Stimulated activated naive CD8-positive, alpha-beta T cell treated with anti-CD3 and anti-CD28 coated beads, Interleukin-15, amount 100 ng/mL, for 72 hours (primary cell): ENCODE results near the gene CHDH.

Source experiments
- ATAC-seq: fragments of 150-1000 bp; cut with Tn5 transposase; 2 replicates; pipeline ENCODE4 v1.10.0; 2021; ENCODE audit warnings: mild to moderate bottlenecking, moderate library complexity
- DNase-seq, 2 donors: peaks; one replicate each; pipeline ENCODE4 v3.0.0; 2021 to 2022
- H3K27ac Mint-ChIP-seq, 2 donors: one replicate each; pipeline ENCODE4 v1.8.0; 2022; ENCODE audit warnings: mild to moderate bottlenecking in 2 of 2, mixed read lengths in 2 of 2, moderate library complexity in 2 of 2
- H3K27me3 Mint-ChIP-seq: one replicate; pipeline ENCODE4 v1.8.0; 2022; ENCODE audit warnings: mixed read lengths
- H3K4me1 Mint-ChIP-seq: one replicate; pipeline ENCODE4 v1.8.0; 2022; ENCODE audit warnings: mild to moderate bottlenecking, mixed read lengths
- H3K4me3 Mint-ChIP-seq, 2 donors: one replicate each; pipeline ENCODE4 v1.8.0; 2022; ENCODE audit warnings: mild to moderate bottlenecking in 2 of 2, mixed read lengths in 2 of 2, moderate library complexity in 1 of 2
- H3K9me3 Mint-ChIP-seq, 2 donors: one replicate each; pipeline ENCODE4 v1.8.0; 2022; ENCODE audit warnings: mixed read lengths in 2 of 2

CHDH gene

DNA sequence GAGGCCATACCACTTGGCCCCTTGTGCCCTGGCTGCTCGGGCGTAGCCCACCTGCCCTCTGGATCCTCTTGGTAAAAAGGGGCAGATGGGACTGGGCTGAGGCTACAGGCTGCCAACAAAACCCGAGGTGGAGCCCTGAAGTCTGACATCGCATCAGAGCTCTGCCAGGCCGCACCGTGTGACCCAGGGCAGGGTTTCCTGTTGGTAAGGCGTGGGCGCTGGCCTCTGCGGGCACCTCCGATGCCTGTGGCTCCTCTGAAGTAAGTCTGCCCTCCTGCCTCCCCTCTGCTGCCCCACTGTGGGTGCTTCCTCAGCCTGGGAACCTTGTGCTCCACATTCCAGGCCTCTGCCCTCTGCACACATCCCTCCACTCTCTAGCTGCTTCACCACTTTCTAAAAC lies 8.9 kb downstream of the CHDH start:
- ATAC-seq (no peak), DNase-seq (no peak)
- Mint-ChIP-seq H3K4me3 (no peak overlapping the region), H3K4me1 (no peaks in the 10 kb centered on the region), H3K9me3 (no peaks in the 10 kb centered on the region), H3K27ac (no peak overlapping the region), H3K27me3 (peaks cover 5% of the 10 kb centered on the region)

DNA sequence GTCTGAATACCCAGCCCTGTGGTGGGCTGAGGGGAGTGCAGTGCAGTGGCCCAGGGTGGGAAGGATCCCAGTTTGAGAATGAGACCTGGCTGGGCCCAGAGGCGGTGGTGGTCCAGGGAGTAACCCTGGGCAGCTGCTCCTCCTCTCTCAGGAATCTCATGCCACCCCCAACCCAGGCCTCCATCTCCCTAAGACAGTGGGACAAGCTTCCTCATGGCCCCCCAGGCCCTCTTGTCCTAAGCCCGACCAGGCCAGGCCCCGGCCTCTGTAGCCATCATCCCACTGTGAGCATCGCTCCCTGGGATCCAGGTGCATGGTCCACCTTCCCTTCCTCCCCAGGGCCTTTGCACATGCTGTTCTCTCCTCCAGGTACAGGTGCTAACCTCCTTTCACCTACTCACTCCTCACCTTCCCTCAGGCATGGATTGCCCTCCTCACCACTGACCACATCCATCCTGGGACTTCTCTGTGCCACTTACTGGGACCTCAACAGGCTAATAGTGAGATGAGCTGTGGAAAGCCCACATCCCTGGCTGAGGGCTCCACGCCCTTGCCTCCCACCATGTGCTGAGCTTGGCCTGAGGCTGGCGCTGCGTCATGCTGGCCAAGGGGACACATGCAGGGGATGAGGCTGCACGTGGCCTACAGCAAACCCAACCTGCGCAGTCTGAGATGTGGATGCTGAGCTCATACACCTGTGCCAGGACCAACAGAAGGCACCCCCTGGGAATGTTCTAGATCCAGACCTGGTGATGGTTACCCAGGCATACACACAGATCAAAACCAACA lies 9.9 kb downstream of the CHDH start:
- H3K4me3 Mint-ChIP-seq: no peak overlapping the region
- peak overlapping the region in 1 of 2 donors; percentile 48 for H3K27ac Mint-ChIP-seq
- peak; percentile 38 for ATAC-seq
- H3K27me3 Mint-ChIP-seq: peaks cover 5% of the 10 kb centered on the region
- H3K4me1 Mint-ChIP-seq: no peaks in the 10 kb centered on the region
- H3K9me3 Mint-ChIP-seq: no peaks in the 10 kb centered on the region
- no peak for DNase-seq

DNA sequence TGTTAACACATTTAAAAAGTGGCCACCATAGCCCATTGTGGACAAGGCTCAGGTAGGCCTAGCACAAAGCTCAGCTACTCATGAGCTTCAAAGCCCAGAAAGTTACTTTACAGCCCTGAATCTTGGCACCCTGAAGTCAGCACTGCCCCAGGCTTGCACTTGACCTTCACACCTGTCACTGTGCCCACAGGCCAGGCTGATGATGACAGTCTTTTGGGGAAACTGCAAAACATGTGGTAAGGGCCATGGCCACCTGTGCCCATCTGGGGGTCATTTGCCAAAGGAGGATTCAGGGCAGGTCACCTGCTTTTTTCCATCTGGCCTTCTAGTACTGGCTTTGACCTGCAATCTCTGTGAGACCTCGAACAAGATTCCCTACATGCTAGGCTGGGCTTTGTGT lies 11.0 kb downstream of the CHDH start:
- no peak overlapping the region for H3K27ac Mint-ChIP-seq
- no peak overlapping the region for H3K4me3 Mint-ChIP-seq
- DNase-seq (no peak), ATAC-seq (no peak)
- H3K9me3 Mint-ChIP-seq: no peaks in the 10 kb centered on the region
- peaks cover 5% of the 10 kb centered on the region for H3K27me3 Mint-ChIP-seq
- no peaks in the 10 kb centered on the region for H3K4me1 Mint-ChIP-seq

DNA sequence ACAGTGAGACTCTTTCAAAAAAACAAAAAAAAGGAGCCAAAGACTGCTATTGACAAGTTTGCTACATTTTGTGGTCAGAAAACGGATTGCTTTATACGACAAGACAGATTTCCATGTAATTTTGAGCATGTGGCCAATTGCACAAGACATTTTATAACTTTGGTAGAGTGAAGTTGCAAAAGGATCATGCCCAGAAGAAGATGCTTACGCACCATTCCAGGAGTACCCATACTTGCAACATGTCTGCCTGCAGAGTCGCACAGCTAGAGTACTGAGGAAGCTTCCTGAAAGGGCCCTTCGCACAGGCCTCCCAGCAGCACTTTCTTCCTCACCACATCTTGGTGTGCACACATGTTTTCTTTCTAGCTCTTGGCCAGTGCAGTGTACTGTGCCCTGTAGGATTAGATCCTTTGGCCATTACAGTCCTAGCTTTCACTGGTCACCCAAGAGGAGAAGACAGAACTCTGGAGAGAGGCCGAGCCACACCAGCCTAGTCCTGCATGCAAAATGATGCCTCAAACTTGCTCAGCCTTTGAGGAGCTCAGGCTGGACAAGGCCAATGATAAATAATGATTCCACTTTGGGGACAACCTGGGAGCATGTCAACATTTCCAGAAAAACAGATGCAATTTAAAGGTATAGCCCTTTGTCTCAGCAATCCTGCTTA lies 11.7 kb downstream of the CHDH start:
- Mint-ChIP-seq H3K27me3 (peaks cover 5% of the 10 kb centered on the region), H3K4me3 (no peak overlapping the region), H3K9me3 (no peaks in the 10 kb centered on the region), H3K27ac (no peak overlapping the region), H3K4me1 (no peaks in the 10 kb centered on the region)
- ATAC-seq: no peak
- no peak for DNase-seq

DNA sequence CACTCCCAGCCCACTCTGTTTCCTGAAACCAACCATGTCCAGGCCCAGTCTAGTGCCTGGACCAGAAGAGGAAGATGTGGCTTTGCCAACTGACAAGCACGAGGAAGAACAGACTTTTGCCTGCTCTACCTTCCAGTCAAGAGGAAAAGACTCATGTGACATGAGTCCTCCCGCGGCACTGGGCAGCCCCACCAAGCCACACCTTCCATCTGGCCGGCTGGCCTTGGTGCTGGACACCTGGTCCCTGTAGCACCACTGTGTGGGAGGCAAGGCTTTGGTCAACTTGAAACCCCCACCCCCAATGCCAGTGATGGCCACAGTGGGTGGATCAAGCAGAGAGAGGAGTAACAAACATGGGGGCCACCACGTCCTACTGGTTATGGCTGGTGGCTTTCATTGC lies 12.5 kb downstream of the CHDH start:
- no peak overlapping the region for H3K4me3 Mint-ChIP-seq
- DNase-seq (no peak), ATAC-seq (no peak)
- no peak overlapping the region for H3K27ac Mint-ChIP-seq
- H3K27me3 Mint-ChIP-seq: peaks cover 5% of the 10 kb centered on the region
- H3K4me1 Mint-ChIP-seq: no peaks in the 10 kb centered on the region
- H3K9me3 Mint-ChIP-seq: no peaks in the 10 kb centered on the region

DNA sequence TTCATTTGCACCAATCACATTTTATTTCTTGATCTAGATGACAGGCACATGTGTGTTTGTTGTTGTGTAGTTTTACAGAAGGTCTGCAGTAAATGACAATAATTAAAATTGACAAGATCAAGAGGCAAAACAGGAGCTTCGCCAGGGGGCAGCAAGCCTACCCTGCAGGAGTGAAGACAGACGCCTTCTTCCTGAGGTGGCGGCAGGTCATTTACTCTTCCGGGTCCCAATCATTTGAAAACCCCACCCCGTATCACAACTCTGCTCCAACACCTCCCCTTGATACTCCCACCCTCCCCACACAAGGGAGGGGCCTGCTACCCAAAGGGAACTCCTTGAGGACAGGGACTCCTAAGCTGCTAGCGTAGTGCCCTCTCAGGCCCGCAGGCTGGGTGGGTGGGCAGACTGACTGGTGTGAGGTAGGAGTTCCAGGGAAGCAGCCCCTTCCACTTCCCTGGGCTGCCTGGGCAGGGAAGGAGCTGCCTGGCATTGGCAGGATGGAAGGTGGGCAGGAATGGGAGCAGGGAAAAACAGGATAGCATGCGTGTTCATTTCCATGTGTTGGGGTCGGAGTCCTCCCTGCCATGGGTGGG lies 13.1 kb downstream of the CHDH start:
- peaks cover 2% of the 10 kb centered on the region for H3K27me3 Mint-ChIP-seq
- DNase-seq (no peak), ATAC-seq (no peak)
- H3K9me3 Mint-ChIP-seq: no peaks in the 10 kb centered on the region
- no peak overlapping the region for H3K4me3 Mint-ChIP-seq
- no peaks in the 10 kb centered on the region for H3K4me1 Mint-ChIP-seq
- H3K27ac Mint-ChIP-seq: no peak overlapping the region

DNA sequence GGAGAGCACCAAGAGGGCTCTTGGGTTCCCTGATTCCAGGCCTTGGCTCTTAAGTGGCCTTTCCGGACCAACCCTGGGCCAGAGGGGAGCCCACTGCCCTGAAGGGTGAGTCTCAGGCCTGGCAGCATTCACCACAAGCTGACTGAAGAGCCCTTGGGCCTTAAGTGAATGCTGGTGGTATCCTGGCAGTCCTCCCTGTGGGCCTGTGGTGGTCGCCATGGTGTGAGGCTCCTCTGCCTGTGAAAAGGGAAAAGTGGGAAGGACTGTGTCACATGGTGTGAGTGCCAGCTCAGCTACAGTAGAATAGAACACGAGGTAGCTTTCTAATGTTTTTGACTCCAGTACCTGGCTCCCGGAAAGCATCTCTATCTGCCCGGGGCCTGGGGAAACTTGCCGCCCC lies 15.3 kb downstream of the CHDH start:
- Mint-ChIP-seq H3K27me3 (no peaks in the 10 kb centered on the region), H3K9me3 (no peaks in the 10 kb centered on the region), H3K4me3 (no peak overlapping the region), H3K4me1 (no peaks in the 10 kb centered on the region), H3K27ac (no peak overlapping the region)
- DNase-seq (no peak), ATAC-seq (no peak)

DNA sequence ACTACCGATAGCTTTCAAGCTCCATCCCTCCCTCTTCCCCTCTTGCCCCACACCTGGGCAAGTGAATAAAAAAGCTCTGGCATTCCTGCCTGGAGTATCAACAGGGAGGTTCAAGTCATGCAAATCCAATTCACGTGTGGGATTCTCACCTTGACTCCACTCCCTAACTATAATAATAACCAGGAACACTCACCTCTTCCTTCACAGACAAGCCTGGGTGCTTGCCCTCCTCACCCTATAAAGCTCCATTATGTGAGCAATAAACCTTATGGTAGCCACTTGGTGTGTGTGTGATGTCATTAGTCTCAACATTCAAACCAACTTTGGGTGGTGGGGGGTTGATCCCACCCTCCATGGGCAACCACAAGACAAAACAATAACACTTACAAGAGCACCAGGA lies 16.6 kb downstream of the CHDH start:
- Mint-ChIP-seq H3K4me3 (no peak overlapping the region), H3K4me1 (no peaks in the 10 kb centered on the region), H3K27me3 (no peaks in the 10 kb centered on the region), H3K27ac (no peak overlapping the region), H3K9me3 (no peaks in the 10 kb centered on the region)
- ATAC-seq (no peak), DNase-seq (no peak)

DNA sequence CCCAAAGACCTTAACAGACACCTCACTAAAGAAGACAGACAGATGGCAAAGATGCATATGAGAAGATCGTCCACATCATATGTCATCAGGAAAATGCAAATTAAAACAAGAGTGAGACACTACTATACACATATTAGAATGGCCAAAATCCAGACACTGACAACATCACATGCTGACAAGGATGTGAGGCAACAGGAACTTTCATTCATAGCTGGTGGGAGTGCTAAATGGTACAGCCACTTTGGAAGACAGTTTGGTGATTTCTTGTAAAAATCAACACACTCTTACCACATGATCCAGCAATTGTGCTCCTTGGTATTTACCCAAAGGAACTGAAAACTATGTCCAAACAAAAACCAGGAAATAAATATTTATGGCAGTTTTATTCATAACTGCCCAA lies 17.6 kb downstream of the CHDH start:
- no peak for ATAC-seq
- no peak overlapping the region for H3K27ac Mint-ChIP-seq

DNA sequence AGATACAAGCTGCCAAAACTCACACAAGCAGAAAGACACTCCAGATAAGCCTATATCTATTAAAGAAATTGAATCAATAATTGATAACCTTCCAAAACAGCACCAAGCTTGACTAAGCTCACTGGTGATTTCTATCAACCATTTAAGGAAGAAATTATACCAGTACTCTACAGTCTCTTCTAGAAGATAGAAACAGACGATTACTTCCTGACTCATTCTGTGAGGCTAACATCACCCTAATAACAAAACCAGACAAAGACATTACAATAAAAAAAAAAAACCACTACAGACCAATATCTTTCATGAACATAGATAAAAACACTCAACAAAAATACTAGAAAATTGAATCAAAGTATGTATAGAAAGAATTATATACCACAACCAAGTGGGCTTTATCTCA lies 20.2 kb downstream of the CHDH start:
- H3K4me1 Mint-ChIP-seq: no peaks in the 10 kb centered on the region
- no peak overlapping the region for H3K4me3 Mint-ChIP-seq
- no peaks in the 10 kb centered on the region for H3K9me3 Mint-ChIP-seq
- no peaks in the 10 kb centered on the region for H3K27me3 Mint-ChIP-seq
- ATAC-seq (no peak), DNase-seq (no peak)
- no peak overlapping the region for H3K27ac Mint-ChIP-seq

More for the DNA sequence above, 17.6 kb downstream of the CHDH start:
- DNase-seq: no peak
- Mint-ChIP-seq H3K9me3 (no peaks in the 10 kb centered on the region), H3K4me3 (no peak overlapping the region), H3K4me1 (no peaks in the 10 kb centered on the region), H3K27me3 (no peaks in the 10 kb centered on the region)

DNA sequence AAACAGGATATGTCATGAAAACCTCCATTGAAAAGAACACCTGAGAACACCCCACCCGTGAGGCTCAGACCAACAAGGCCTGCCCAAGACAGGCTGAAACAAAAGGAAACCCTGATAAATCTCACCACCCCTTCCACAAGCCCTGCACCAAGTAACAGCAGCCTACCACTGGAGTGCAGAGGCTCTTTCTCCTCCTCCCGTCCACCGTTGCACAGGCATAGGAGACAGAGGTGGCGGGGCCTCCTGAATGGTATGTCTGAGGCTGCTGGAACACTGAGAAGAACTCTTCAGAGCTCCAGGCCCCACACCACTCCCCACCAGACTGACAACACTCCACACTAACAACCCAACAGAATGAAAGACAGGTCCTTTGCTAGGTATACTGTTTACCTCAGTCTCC lies 21.4 kb downstream of the CHDH start:
- Mint-ChIP-seq H3K4me1 (no peaks in the 10 kb centered on the region), H3K27me3 (no peaks in the 10 kb centered on the region), H3K9me3 (no peaks in the 10 kb centered on the region), H3K4me3 (no peak overlapping the region), H3K27ac (no peak overlapping the region)
- ATAC-seq (no peak), DNase-seq (no peak)

DNA sequence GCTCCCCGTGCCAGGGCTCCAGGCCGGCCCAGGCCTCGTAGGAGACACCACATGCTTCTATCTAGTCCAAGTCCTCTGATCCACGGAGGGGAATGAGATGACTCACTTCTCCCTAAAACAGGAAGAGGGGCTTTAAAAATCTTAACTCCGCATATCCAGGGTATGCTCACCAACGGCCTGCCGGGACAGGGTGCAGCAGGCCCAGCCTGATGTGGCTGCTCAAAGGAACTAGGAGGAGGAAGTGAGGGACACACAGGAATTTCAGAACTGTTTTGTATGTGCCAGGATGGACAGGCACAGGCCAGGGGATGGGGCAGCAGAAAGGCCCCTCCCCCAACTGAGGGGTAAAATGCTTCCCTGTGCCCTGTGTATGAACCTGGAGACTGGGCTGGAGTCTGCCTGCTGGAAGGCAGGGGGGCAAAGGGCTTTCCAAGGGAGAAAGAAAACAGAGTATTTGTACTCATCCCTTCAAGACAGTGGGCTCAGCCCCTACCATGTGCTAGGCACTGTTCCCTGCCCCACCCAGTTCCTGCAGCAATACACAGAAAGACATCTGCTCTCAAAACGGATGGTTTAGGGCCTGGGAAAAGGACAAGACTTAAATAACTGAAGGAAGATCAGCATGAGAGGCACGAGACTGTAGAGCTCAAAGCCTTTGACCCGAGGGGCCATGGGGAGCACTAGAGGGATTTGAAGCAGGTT lies 22.1 kb downstream of the CHDH start:
- ATAC-seq: no peak
- Mint-ChIP-seq H3K27ac (no peak overlapping the region), H3K9me3 (no peaks in the 10 kb centered on the region), H3K4me1 (no peaks in the 10 kb centered on the region), H3K4me3 (no peak overlapping the region), H3K27me3 (no peaks in the 10 kb centered on the region)
- DNase-seq: no peak

DNA sequence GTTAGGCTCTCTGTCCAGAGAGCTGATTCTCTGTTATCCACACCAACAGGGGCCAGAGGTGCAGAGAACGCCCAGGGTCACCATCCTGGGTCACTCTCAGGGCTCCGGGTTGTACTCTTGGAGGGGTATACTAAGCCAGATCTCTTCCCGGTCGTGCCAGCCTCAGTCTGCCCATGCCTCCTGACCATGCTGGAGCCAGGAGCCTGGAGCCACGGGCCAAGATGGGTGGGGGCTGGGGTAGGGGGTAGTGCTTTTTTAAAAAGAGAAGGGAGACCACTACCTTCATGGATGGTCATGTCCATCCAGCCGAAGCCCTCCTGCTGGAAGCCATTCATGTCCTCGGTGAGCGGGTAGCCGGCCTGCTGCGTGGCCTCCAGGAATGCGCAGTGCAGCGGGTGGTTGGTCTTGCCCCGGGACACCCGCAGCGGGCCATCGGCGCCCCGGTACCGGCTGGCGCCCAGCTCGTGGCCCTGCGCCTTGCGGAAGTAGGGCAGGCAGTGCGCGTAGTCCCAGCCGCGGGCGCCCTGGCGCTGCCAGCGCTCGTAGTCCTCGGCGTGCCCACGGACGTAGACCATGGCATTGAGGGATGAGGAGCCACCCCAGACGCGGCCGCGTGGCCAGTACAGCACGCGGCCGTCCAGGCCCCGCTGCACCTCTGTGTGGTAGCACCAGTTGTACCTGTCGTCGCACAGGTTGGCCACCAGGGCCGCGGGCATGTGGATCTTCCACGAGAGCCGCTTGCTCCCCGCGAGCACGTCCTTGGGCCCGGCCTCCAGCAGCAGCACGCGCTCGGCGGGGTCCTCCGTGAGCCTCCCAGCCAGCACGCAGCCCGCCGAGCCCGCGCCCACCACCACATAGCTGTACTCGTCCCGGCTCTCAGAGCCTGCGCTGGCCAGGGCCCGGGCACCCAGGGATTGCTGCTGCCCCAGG lies 22.9 kb downstream of the CHDH start:
- no peaks in the 10 kb centered on the region for H3K9me3 Mint-ChIP-seq
- DNase-seq (no peak), ATAC-seq (peak; percentile 24)
- H3K27me3 Mint-ChIP-seq: no peaks in the 10 kb centered on the region
- H3K4me3 Mint-ChIP-seq: no peak overlapping the region
- H3K27ac Mint-ChIP-seq: no peak overlapping the region
- H3K4me1 Mint-ChIP-seq: no peaks in the 10 kb centered on the region

DNA sequence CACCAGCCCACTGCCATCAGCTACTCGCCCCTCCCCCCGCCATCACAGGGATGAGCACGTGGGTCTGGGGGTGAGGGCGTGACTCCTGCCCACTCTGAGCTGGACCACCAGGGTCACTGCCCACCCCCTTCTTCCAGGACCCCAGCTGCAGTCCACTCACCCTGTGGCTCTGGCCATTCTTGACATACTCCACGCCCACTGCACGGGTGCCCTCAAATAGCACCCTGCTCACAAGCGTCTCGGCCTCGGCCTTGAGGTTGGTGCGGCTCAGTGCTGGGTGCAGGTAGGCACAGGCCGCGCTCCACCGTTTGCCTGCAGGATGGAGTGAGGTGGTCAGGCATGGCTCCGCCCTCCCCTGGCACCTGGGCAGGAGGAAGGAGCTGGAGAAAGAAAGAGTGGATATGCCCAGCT lies 23.9 kb downstream of the CHDH start:
- Mint-ChIP-seq H3K9me3 (no peaks in the 10 kb centered on the region), H3K27me3 (peaks cover 9% of the 10 kb centered on the region), H3K4me3 (no peak overlapping the region), H3K27ac (no peak overlapping the region), H3K4me1 (no peaks in the 10 kb centered on the region)
- DNase-seq: no peak
- ATAC-seq: peak; percentile 35

DNA sequence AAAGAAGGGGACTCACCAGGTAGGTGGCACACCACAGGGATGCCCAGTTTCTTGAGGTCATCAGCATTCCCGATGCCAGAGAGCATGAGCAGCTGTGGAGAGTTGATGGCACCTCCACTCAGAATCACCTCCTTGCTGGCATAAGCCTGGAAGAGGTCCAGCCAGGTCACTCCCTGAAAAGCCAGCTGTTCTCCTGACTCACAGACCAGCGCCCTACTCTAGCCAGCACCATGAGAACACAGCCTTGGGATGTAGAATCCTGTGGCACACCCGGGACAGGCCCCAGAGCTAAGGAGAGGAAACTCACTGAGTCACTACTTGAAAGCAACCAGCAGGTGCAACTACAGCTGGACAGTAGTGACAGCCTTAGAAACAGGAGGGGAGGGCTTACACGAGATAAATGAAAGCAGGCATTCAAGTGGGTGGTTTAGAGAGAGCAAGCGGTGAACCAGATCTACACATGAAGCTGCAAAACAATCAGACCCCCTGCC lies 24.5 kb downstream of the CHDH start:
- H3K4me1 Mint-ChIP-seq: no peaks in the 10 kb centered on the region
- H3K4me3 Mint-ChIP-seq: no peak overlapping the region
- ATAC-seq (no peak), DNase-seq (no peak)
- peak overlapping the region in 1 of 2 donors; percentile 63 for H3K27ac Mint-ChIP-seq
- H3K27me3 Mint-ChIP-seq: peaks cover 14% of the 10 kb centered on the region
- no peaks in the 10 kb centered on the region for H3K9me3 Mint-ChIP-seq
